ENCODE results near the gene TMC3. TPM values are rescaled to one million over a fixed set of nuclear protein-coding genes. Genes with fewer than 3 reads are reported as not detected.

TMC3 gene
- total and polyA plus RNA-seq, 2 of the 13 experiments (the other 11 are each of a cell fraction or from before 2014, with no cell fraction given), result not detected

- TF ChIP-seq ZNF407 (CRISPR knock-in tag; IDR thresholded peaks at IDR 0.05; ENCODE audit: not compliant biosample characterization) (no peak), ZNF614 (CRISPR knock-in tag; IDR thresholded peaks at IDR 0.05; ENCODE audit: borderline replicate concordance) (no peak), CAMTA2 (CRISPR knock-in tag; IDR thresholded peaks at IDR 0.05; ENCODE audit: borderline replicate concordance) (no peak), NFKBIZ (CRISPR knock-in tag; IDR thresholded peaks at IDR 0.05) (no peak), ZNF790 (CRISPR knock-in tag; IDR thresholded peaks at IDR 0.05; ENCODE audit: borderline replicate concordance) (no peak)
These were observed 2.2 kb upstream of the TMC3 start (continued) for GRCh38 chr15:81376231-81376630.

GRCh38 chr15:81375461-81375860, 1.4 kb upstream of the TMC3 start:
- intact Hi-C loops (cut with micrococcal nuclease; ENCODE audit: unreplicated experiment), result no loop called here
- H4K20me1 ChIP-seq (ENCODE audit: insufficient read depth, low read length), result no peaks in the 10 kb centered on the region
- H3K4me1 ChIP-seq (ENCODE audit: insufficient read depth, low read length), result no peaks in the 10 kb centered on the region
- no peak overlapping the region for H3K4me3 ChIP-seq (replicated peaks in 1 of 3; ENCODE audit: insufficient read depth in 1 of 3, low read depth in 2 of 3, low read length in 3 of 3)
- H3K9ac ChIP-seq (ENCODE audit: insufficient read depth, low read depth, low read length), result no peak overlapping the region
- WGBS (ENCODE audit: low lambda C conversion rate), result 50% methylated on average over 2 of the region's 4 CpGs
- no TSS peak for BruUV-seq (replicated peaks)
- ChIA-PET CTCF (ENCODE audit: low intra/inter-chr PET ratio, low total read pairs) (no interaction called here), POLR2A (no interaction called here)
- no peaks in the 10 kb centered on the region for H3K36me3 ChIP-seq (replicated peaks in 1 of 2; ENCODE audit: control insufficient read depth in 1 of 2, insufficient read depth in 2 of 2, low read length in 2 of 2)
- no peak overlapping the region for H2AFZ ChIP-seq (ENCODE audit: low read length)
- no peaks in the 10 kb centered on the region for H3K9me3 ChIP-seq (ENCODE audit: low read length)
- DNase-seq (ENCODE audit: low spot score) (no peak), ATAC-seq (no peak), FAIRE-seq (no peak)
- no peak overlapping the region for H3K4me2 ChIP-seq (ENCODE audit: low read depth, low read length)
- in situ Hi-C loops (cut with HindIII; ENCODE audit: extremely low pct_ligation_motif_present, low pct_unique_long_range_greater_than_20kb), result no loop called here
- H3K27ac ChIP-seq (ENCODE audit: extremely low read length, insufficient read depth, low read length), result no peak overlapping the region
- no peaks in the 10 kb centered on the region for H3K27me3 ChIP-seq (ENCODE audit: control insufficient read depth in 1 of 2, insufficient read depth in 2 of 2, low read length in 2 of 2)
- no peaks in the 10 kb centered on the region for H3K79me2 ChIP-seq (ENCODE audit: insufficient read depth, low read length)
- no peak for TF ChIP-seq CTCF (CRISPR knock-in tag; IDR thresholded peaks at IDR 0.05)
- TF ChIP-seq ZNF75D (CRISPR knock-in tag; IDR thresholded peaks at IDR 0.05; ENCODE audit: borderline replicate concordance), result no peak
- no peak for TF ChIP-seq ZNF136 (CRISPR knock-in tag; IDR thresholded peaks at IDR 0.05; ENCODE audit: low read depth)

Measured in HepG2 (cell line).